GM18867 (cell line): ENCODE results near the gene NANOS2.

ENCODE experiments used
- ATAC-seq: cut with Tn5 transposase; IDR thresholded peaks from one replicate; pipeline ENCODE4 v1.9.1; 2021; ENCODE audit warnings: mild to moderate bottlenecking, moderate library complexity; ENCODE audit not compliant: unreplicated experiment

NANOS2 gene

DNA sequence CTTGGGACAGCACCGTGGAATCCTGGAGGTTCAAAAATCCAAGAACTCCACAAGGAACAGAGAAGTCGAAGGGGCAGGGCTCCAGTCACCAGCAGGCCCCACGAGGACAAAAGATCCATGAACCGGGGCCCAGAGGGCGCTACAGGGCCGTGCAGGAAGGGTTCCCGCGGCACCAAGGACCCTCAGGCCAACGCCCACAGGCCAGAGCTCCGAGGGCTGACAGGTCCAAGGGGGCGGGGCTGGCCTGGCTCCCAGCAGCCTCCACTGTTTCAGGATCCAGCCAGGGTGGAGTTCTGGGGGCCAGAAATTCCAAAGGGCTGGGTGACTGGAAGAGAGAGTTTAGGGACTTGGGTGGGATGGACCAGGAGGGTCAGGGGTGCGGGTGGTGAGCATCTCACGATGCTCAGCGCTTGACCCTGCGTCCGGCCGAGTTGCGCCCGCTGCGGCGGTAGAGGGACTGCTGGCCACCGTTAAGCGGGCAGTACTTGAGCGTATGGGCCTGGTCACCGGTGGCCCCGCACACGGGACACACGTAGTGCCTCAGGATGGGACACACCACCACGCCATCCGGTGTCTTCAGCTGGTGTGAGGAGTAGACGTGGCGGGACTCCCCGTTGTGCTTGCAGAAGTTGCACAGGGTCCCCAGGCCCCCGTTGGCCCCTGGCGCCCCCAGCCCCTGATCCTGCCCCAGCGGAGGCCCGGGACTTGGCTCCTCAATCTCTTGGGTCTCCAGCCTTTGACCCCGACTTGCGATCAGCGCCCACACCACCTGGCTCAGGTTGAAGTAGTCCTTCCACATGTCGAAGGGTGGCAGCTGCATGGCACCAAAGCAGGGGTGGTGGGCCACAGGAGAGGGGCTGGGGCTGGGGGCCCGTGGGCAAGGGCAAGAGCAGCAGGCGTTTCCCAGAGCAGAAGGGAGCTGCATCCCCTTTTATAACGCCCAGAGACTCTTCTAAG, at the start of gene NANOS2:
TSS of gene NANOS2 (minus strand) at position 905 of the 957 bp plus-strand sequence. CDS start at position 820, 85 bp downstream.
- no peak for ATAC-seq

- no peak for ATAC-seq
Observed at GRCh38 chr19:45962021-45962420, 47.4 kb upstream of the NANOS2 start.

GRCh38 chr19:45960595-45961235, 46.1 kb upstream of the NANOS2 start:
- no peak for ATAC-seq

DNA sequence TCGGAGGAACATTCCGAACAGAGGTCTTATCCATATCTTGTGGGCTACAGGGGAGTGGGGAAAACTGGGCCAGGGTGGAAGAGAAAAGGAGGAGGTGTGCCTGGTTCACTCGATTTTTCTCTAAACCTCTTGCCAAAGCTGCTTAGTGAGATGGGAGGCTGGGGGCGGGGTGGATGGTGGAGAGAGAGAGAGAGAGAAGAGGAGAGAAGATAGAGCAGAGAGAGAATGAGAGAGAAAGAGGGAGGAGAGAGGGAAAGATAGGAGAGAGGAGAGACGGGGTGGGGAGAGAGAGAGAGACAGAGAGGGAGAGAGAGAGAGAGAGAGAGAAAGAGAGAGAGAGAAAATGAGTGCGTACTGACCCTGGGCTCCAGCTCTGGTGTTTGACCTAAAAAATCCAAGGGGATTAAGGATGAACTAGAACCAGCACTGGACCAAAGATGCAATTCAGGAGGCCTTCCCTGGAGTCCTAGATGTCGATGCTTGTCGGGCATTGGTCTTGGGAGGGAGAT, 45.0 kb upstream of the NANOS2 start:
- ATAC-seq, result no peak

DNA sequence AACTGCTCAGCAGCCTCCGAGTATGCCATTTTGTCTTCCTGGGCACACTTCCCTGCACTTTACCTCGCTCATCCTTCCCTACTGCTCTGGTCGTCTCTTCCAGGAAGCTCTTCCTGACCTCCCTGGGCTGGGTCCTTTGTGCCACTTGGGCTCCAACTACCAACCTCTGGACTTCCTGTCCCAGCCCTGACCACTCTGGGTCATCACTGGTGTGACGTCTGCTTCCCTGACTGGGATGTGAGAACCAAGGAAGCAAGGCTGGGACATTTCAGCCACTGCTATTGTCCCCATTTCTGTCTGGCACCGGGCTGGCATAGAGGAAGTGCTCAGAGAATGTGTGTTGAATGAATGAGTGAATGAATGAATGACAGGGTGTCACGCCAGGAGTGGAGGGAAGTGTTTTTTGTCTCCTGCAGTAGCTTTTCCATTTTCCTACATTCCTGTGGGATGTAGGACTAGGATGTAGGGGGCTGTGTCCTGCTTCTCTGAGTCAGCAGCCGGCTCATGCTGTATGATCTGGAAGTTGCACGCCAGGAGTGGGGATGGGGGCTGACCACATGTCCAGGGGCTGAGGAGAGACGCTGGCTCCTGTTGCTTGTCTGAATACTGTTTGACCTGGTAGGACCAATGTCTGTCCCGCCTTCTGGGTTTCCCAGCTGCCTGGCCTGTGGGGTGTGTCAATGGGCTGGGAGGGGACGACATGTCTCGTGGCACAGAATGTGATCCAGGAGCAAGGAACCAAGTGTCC, 44.4 kb upstream of the NANOS2 start:
- no peak for ATAC-seq

- ATAC-seq, result no peak
Observed at GRCh38 chr19:45958320-45958719, 43.7 kb upstream of the NANOS2 start.

DNA sequence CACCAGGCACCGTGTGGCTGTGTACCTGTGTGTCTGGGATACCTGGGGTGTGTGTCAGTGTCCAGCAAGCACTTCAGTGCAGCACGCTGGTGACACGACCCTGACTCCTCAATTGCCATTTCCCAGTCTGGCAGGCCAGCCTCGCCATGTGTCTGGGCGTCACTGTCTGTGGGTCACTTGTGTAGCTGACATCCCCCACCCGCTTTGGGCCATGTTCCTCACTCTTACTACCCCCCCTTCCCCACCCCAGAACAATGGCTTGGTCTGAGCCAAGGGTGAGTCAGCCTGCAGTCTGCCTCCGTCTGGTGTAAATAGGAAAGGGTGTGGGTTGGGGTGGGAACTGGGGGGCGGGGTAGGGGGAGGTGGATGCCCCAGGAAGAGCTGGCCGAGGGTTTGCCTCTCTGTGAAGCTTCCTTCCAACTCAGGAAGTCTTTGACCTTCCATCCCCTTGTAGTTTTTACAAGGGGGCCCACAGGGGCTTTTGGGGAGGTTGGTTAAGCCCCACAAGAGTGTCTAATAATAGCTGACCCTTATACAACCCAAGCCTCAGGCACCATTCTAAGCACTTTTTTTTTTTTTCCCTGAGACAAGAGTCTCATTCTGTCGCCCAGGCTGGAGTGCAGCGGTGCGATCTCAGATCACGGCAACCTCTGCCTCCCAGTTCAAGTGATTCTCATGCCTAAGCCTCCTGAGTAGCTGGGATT, 41.5 kb upstream of the NANOS2 start:
- no peak for ATAC-seq

- no peak for ATAC-seq
Observed at GRCh38 chr19:45954156-45954555, 39.6 kb upstream of the NANOS2 start.

- no peak for ATAC-seq
Observed at GRCh38 chr19:45953676-45954075, 39.1 kb upstream of the NANOS2 start.

GRCh38 chr19:45952686-45953505, 38.3 kb upstream of the NANOS2 start:
- no peak for ATAC-seq

GRCh38 chr19:45952341-45952685, 37.7 kb upstream of the NANOS2 start:
- ATAC-seq, result no peak

GRCh38 chr19:45947926-45948325, 33.3 kb upstream of the NANOS2 start:
- no peak for ATAC-seq

DNA sequence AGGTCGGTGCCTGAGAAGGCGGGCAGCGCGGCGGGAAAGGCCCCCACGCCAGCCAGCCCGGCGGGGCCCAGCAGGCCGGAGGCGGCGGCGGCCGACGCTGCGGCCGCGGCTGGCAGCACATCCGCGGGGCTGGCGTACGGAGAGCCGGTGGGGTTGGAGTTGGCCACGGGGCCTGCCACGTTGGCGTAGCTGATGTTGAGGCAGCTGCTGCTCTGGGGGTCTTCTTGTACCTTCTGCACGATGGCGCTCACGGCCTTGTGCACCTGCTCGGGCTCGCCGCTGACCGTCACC, 25.9 kb upstream of the NANOS2 start:
- ATAC-seq, result no peak

DNA sequence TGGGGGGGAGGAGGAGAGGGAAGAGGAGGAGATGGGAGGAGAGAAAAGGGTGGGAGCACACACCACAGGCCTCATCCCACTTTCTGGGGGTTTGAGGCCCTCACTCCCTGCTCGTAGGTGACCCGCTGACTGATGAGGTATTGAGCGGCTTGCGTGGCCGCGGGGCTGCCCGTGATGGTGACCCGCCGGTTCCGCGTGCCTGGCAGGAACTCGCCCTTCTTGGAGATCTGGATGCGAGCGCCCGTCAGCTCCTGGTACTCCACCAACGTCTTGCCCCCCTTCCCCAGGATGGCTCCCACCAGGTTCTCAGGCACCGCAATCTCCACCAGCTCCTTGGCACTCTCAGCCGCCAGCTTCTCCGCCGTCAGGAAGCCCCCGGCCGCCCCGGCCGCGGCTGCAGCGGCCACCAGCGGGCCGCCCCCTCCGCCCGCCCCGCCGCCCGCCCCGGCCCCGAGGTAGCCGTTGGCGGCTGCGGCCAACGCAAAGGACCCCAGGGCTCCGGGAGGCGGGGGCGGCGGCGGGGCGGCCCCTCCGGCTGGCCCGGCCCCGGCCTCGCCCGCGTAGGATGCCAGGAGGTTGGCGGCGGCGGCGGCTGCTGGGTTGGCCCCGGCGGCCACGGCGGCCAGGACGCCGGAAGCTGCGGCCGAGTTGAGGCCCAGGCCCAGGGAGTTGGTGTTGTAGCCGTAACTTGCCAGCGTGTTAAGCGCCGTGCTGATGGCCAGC, 25.4 kb upstream of the NANOS2 start:
- no peak for ATAC-seq

DNA sequence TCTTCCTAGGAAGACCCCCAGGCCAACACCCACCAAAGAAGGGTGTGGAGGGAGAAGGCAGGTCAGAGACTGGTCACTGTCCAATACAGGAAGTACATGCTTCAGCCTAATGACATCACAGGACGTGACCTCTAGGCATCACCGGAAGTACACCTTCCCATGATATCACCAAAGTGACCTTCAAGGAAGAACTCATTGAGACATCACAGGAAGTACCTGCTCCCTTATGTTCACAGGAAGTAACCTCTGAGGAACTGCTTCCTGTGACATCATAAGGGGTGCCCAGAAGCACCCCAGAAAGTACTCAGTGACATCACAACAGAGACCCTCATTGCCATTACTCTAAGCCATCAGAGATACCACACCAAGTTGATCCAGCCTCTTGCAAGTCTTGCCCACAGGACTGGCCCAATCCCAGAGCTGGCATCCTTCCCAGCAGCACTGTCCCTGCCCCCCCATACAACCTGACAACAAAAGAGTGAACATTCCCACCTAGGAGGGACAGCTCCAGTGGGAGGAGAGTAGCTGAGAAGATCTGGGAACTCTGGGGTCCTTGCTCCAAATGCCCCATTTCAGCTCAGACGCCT, 24.2 kb upstream of the NANOS2 start:
- ATAC-seq, result no peak

GRCh38 chr19:45935267-45935666, 20.7 kb upstream of the NANOS2 start:
- no peak for ATAC-seq

DNA sequence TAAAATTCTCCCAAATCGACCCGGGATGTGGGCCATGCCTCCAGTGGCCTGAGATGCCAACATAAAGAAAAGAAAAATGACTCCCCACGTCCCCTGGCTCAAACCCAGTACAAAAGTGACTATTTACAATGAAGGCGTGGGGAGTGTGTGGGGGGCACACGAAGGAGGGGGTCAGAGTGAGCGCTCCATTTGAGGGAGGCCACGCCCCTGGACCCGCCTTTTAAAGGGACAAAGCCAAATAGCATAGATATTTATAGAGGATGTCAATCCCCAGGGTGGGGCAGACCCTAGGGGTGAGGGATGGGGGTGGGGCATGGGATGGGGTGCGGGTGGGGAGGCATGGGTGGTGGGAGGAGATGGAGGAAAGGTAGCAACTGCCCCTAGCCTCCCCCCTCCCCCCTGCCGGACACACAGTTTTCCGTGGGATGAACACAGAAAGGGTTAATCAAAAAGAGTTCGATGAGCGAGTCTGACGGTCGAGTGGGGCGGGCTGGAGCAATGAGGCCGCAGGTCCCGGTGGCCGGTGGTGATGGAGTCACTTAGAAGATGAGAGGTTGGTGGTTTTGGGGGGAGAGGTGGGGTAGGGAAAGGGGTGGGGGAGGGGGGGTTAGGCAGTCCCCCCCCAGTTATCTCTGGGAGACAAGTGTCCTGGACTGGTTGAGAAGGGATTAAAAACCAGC, 20.1 kb upstream of the NANOS2 start:
- ATAC-seq, result no peak

- no peak for ATAC-seq
Observed at GRCh38 chr19:45933759-45934158, 19.2 kb upstream of the NANOS2 start.

DNA sequence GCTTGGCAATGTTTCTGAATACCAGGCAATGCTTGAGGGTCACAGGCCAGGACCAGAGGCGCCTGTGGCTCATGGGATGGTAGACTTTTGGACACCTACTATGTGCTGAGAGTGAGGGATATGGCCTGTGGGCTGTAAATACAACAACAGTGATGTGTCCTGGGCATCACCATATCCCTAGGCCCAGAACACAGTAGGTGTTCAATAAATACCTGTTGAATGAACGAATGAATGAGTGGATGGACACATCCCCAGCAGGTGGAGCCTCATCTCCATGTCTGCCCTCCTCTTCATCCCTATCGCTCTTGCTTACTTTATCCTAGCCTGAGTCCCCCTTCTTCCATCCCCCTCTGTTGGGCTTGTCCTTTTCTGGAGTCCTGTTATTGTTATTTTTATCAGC, 16.5 kb upstream of the NANOS2 start:
- ATAC-seq, result no peak
